Cardiac muscle cell (in vitro differentiated cells and primary cell): Measurements from ENCODE around the gene GRK4. TPM values are rescaled to one million over a fixed set of nuclear protein-coding genes. Genes with fewer than 3 reads are reported as not detected.

Experiments used
- DNase-seq, 2 donors: peaks; one replicate each; pipeline versions ENCODE4 v3.0.0 to v3.0.0-alpha.2; 2010 to 2017; ENCODE audit warnings: low read depth in 1 of 2, low spot score in 1 of 2
- H3K27ac ChIP-seq: fragments of 200-600 bp; sonication (generic); 2 replicates; pipeline ENCODE4 v1.5.1; 2016
- H3K27me3 ChIP-seq: fragments of 200-600 bp; sonication (generic); 2 replicates; pipeline ENCODE4 v1.6.0; 2016; ENCODE audit warnings: control low read depth
- H3K36me3 ChIP-seq: fragments of 200-600 bp; sonication (generic); 2 replicates; pipeline ENCODE4 v1.5.1; 2016; ENCODE audit warnings: control low read depth
- H3K4me1 ChIP-seq: fragments of 200-600 bp; sonication (generic); 2 replicates; pipeline ENCODE4 v1.8.1; 2017; ENCODE audit warnings: low read depth, mild to moderate bottlenecking, mixed run types
- H3K4me3 ChIP-seq: fragments of 200-600 bp; sonication (generic); 2 replicates; pipeline ENCODE4 v1.5.1; 2016; ENCODE audit warnings: mild to moderate bottlenecking
- H3K9me3 ChIP-seq: fragments of 200-600 bp; sonication (generic); 2 replicates; pipeline ENCODE4 v1.5.1; 2017; ENCODE audit warnings: low read depth, mild to moderate bottlenecking, control low read depth
- CTCF ChIP-seq: IDR thresholded peaks from 2 replicates; pipeline ENCODE4 v1.5.1; 2012; ENCODE audit warnings: low read depth, mild to moderate bottlenecking, low read length
- polyA plus RNA-seq: library from polyadenylated mRNA; unstranded; fragments of >200 nt; fragmentation: Nextera tagmentation; extraction: Ambion mirVana; gene quantifications from 2 replicates; pipeline ENCODE4 v1.2.1, GENCODE V29; 2016
- total RNA-seq: library from RNA; depleted of rRNA; stranded (reverse); fragments of >200 nt; gene quantifications from 2 replicates; pipeline ENCODE4 v1.2.3, GENCODE V29; 2016

The GRK4 gene
- total and polyA plus RNA-seq, 2 experiments from 2014 or later: 10.0 to 12.8 TPM

GRCh38 chr4:3036131-3036952, 73.0 kb downstream of the GRK4 start:
- Histone ChIP-seq H3K4me1 (peaks cover 9% of the 10 kb centered on the region), H3K36me3 (no peaks in the 10 kb centered on the region), H3K27ac (no peak overlapping the region), H3K9me3 (no peaks in the 10 kb centered on the region), H3K4me3 (no peak overlapping the region), H3K27me3 (no peaks in the 10 kb centered on the region)
- no peak for DNase-seq
- TF ChIP-seq CTCF: no peak

GRCh38 chr4:3037957-3038461, 74.6 kb downstream of the GRK4 start:
- H3K27ac ChIP-seq: peak overlapping the region; percentile 30
- H3K4me3 ChIP-seq: no peak overlapping the region
- H3K27me3 ChIP-seq: no peaks in the 10 kb centered on the region
- H3K36me3 ChIP-seq: no peaks in the 10 kb centered on the region
- peaks cover 9% of the 10 kb centered on the region for H3K4me1 ChIP-seq
- DNase-seq: peak; percentile 17 to 76
- no peak for TF ChIP-seq CTCF
- H3K9me3 ChIP-seq: no peaks in the 10 kb centered on the region

GRCh38 chr4:3039706-3040366, 76.5 kb downstream of the GRK4 start:
- peaks cover 9% of the 10 kb centered on the region for H3K4me1 ChIP-seq
- TF ChIP-seq CTCF: no peak
- H3K27ac ChIP-seq: no peak overlapping the region
- no peak for DNase-seq
- no peaks in the 10 kb centered on the region for H3K36me3 ChIP-seq
- H3K27me3 ChIP-seq: no peaks in the 10 kb centered on the region
- H3K9me3 ChIP-seq: no peaks in the 10 kb centered on the region
- no peak overlapping the region for H3K4me3 ChIP-seq

- no peak for TF ChIP-seq CTCF
- Histone ChIP-seq H3K36me3 (no peaks in the 10 kb centered on the region), H3K27me3 (no peaks in the 10 kb centered on the region), H3K9me3 (no peaks in the 10 kb centered on the region), H3K4me3 (no peak overlapping the region), H3K4me1 (peaks cover 9% of the 10 kb centered on the region), H3K27ac (no peak overlapping the region)
- no peak for DNase-seq
Measured at GRCh38 chr4:3040452-3041191, 77.3 kb downstream of the GRK4 start.

GRCh38 chr4:3041192-3042142, 78.1 kb downstream of the GRK4 start:
- Histone ChIP-seq H3K4me1 (peaks cover 9% of the 10 kb centered on the region), H3K4me3 (no peak overlapping the region), H3K9me3 (no peaks in the 10 kb centered on the region), H3K36me3 (no peaks in the 10 kb centered on the region), H3K27me3 (no peaks in the 10 kb centered on the region), H3K27ac (no peak overlapping the region)
- peak in 1 of 2 donors; percentile 11 for DNase-seq
- no peak for TF ChIP-seq CTCF
